ENCODE results near the gene TCF7L2.

DNA sequence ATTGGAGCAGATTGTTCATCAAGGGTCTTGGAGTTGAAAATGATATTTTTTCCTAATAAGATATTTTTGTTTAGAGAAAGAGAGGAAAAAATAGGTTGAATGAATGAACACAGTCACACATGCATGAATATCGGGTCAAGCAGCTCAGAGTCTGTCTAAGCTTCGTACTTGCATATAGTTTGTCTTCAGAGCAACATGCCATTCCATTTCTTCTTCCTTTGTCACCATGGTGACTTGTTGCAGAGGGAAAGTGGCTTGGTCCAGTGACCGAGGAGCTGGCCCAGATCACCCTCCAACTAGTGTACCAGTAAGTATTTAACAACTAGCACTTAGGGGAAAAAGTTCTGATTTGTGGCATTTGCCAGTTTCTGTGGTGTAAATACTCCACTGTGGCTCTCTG lies 232.1 kb downstream of the TCF7L2 start:
- TF ChIP-seq CTCF (conservative IDR thresholded peaks at IDR 0.05 in 1 of 2, IDR thresholded peaks at IDR 0.05 in 1 of 2; ENCODE audit: low read depth in 1 of 2, low read length in 2 of 2) = no peak
- no peak for TF ChIP-seq EZH2 (IDR thresholded peaks at IDR 0.05; ENCODE audit: low read length, missing control alignments)
